Ishikawa (cell line): ENCODE measurements around the gene RPL12.

Experiments used
- CEBPB ChIP-seq: IDR thresholded peaks from 2 replicates; pipeline ENCODE4 v1.6.1; 2012
- CREB1 ChIP-seq: IDR thresholded peaks from 2 replicates; pipeline ENCODE4 v1.6.1; 2012; ENCODE audit warnings: low read depth
- EGR1 ChIP-seq: IDR thresholded peaks from 2 replicates; pipeline ENCODE4 v1.6.1; 2012
- EP300 ChIP-seq: IDR thresholded peaks from 2 replicates; pipeline ENCODE4 v1.6.1; 2012; ENCODE audit warnings: borderline replicate concordance
- FOXM1 ChIP-seq: IDR thresholded peaks from 2 replicates; pipeline ENCODE4 v1.6.1; 2012; ENCODE audit warnings: low read depth, borderline replicate concordance
- MAX ChIP-seq: IDR thresholded peaks from 2 replicates; pipeline ENCODE4 v1.6.1; 2012
- NFIC ChIP-seq: IDR thresholded peaks from 2 replicates; pipeline ENCODE4 v1.6.1; 2012
- RAD21 ChIP-seq: IDR thresholded peaks from 2 replicates; pipeline ENCODE4 v1.6.1; 2012; ENCODE audit warnings: low read depth
- REST ChIP-seq: IDR thresholded peaks from 2 replicates; pipeline ENCODE4 v1.6.1; 2012; ENCODE audit warnings: low read depth, mild to moderate bottlenecking
- TAF1 ChIP-seq: IDR thresholded peaks from 2 replicates; pipeline ENCODE4 v1.6.1; 2012; ENCODE audit warnings: low read depth, mild to moderate bottlenecking
- TCF12 ChIP-seq: IDR thresholded peaks from 2 replicates; pipeline ENCODE4 v1.6.1; 2012; ENCODE audit warnings: low read depth
- TEAD4 ChIP-seq: IDR thresholded peaks from 2 replicates; pipeline ENCODE4 v1.6.1; 2012
- USF1 ChIP-seq: IDR thresholded peaks from 2 replicates; pipeline ENCODE4 v1.6.1; 2012
- YY1 ChIP-seq: IDR thresholded peaks from 2 replicates; pipeline ENCODE4 v1.6.1; 2012; ENCODE audit warnings: low read depth
- ZBTB7A ChIP-seq: IDR thresholded peaks from 2 replicates; pipeline ENCODE4 v1.6.1; 2012; ENCODE audit warnings: low read depth

Gene RPL12

GRCh38 chr9:127470662-127471061, 19.5 kb upstream of the RPL12 start:
- TF ChIP-seq ZBTB7A (no peak), FOXM1 (no peak), EGR1 (no peak), NFIC (no peak), CEBPB (no peak), RAD21 (no peak), TEAD4 (no peak), TCF12 (no peak), YY1 (no peak), MAX (no peak), EP300 (no peak), REST (no peak)

- TF ChIP-seq YY1 (no peak), REST (no peak), FOXM1 (no peak), ZBTB7A (no peak), RAD21 (no peak), TEAD4 (no peak), MAX (no peak), NFIC (no peak), TAF1 (no peak), EP300 (no peak), TCF12 (no peak), CEBPB (no peak), EGR1 (no peak), CREB1 (no peak), USF1 (no peak)
These were observed 16.4 kb upstream of the RPL12 start for GRCh38 chr9:127467621-127468020.

GRCh38 chr9:127463911-127464310, 12.7 kb upstream of the RPL12 start:
- TF ChIP-seq CEBPB (no peak), NFIC (no peak)

- TF ChIP-seq NFIC (no peak), RAD21 (no peak), USF1 (no peak), TAF1 (no peak), CREB1 (no peak), EGR1 (no peak), ZBTB7A (no peak), TEAD4 (no peak), MAX (no peak)
These were observed 12.2 kb upstream of the RPL12 start for GRCh38 chr9:127463382-127463781.

GRCh38 chr9:127458921-127459320, 7.7 kb upstream of the RPL12 start:
- TF ChIP-seq CEBPB (no peak), TEAD4 (peak; percentile 34; the same call in 1 of the 2 replicates), NFIC (peak; percentile 23; the same call in 1 of the 2 replicates)

GRCh38 chr9:127457191-127457878, 6.1 kb upstream of the RPL12 start:
- TF ChIP-seq ZBTB7A (no peak), TEAD4 (no peak), RAD21 (no peak), YY1 (no peak), NFIC (no peak), FOXM1 (no peak), CEBPB (no peak), TCF12 (no peak), USF1 (no peak), REST (no peak)
